ENCODE results near the gene SCGB1C2.
"Not testable (repeated sequence)": the region's sequence is repeated elsewhere in the genome, so short reads cannot be mapped to it uniquely, and the experiment has no call there.

Gene SCGB1C2

DNA sequence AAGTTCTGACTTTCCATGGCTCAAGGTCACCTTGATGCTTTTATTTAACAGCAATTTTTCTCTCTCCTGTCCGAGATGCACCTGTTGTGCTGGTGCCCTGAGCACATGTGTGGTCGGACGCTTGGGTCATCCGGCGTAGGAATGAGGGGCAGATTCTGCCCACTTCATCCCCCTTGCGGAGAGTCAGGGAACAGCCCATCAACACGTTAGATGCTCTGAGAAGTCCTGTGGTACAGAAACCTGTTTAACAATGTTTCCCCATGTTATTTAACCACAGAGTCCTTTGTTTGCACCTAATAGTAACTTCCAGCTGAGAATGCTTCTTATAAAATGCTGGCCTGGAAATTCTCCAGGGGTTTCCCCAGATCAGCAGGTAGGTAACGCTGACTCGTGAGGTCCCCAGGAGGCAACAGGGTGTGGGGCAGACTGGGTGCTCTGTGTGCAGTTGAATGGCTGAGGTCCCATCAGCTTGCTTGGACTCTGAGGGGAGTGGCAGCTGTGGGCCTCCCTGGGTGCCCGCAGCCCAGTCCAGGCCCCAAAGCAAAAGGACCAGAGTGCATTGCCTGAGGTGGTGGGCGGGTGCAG lies 26.2 kb downstream of the SCGB1C2 start:
- Histone ChIP-seq H3F3A (ENCODE audit: low read depth) (no peaks in the 10 kb centered on the region), H3K4me1 (ENCODE audit: insufficient read depth, low read length, poor library complexity, severe bottlenecking) (no peaks in the 10 kb centered on the region), H3K4me2 (ENCODE audit: low read depth, low read length, poor library complexity, severe bottlenecking) (no peak overlapping the region), H3K9ac (ENCODE audit: low read depth, low read length, poor library complexity, severe bottlenecking) (no peak overlapping the region), H3K79me2 (ENCODE audit: insufficient read depth, low read length) (no peaks in the 10 kb centered on the region), H3K27me3 (ENCODE audit: insufficient read depth, low read length, poor library complexity, severe bottlenecking) (no peaks in the 10 kb centered on the region), H3K4me3 (ENCODE audit: low read length, poor library complexity, severe bottlenecking) (no peak overlapping the region), H3K36me3 (ENCODE audit: insufficient read depth, low read length) (no peaks in the 10 kb centered on the region), H3K9me2 (replicated peaks; ENCODE audit: low read depth, low read length) (no peaks in the 10 kb centered on the region), H4K20me1 (ENCODE audit: insufficient read depth, low read length, poor library complexity, severe bottlenecking) (no peaks in the 10 kb centered on the region), H2AFZ (ENCODE audit: low read length) (no peak overlapping the region), H3K9me3 (ENCODE audit: insufficient read depth, low read depth, low read length) (peaks cover 4% of the 10 kb centered on the region; the same call in 1 of the 2 replicates)
- TF ChIP-seq, protein P1, sequence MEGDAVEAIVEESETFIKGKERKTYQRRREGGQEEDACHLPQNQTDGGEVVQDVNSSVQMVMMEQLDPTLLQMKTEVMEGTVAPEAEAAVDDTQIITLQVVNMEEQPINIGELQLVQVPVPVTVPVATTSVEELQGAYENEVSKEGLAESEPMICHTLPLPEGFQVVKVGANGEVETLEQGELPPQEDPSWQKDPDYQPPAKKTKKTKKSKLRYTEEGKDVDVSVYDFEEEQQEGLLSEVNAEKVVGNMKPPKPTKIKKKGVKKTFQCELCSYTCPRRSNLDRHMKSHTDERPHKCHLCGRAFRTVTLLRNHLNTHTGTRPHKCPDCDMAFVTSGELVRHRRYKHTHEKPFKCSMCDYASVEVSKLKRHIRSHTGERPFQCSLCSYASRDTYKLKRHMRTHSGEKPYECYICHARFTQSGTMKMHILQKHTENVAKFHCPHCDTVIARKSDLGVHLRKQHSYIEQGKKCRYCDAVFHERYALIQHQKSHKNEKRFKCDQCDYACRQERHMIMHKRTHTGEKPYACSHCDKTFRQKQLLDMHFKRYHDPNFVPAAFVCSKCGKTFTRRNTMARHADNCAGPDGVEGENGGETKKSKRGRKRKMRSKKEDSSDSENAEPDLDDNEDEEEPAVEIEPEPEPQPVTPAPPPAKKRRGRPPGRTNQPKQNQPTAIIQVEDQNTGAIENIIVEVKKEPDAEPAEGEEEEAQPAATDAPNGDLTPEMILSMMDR (conservative IDR thresholded peaks at IDR 0.05; ENCODE audit: low read length): no peak
- no peak for TF ChIP-seq EZH2phosphoT487 (IDR thresholded peaks at IDR 0.05; ENCODE audit: borderline replicate concordance)

DNA sequence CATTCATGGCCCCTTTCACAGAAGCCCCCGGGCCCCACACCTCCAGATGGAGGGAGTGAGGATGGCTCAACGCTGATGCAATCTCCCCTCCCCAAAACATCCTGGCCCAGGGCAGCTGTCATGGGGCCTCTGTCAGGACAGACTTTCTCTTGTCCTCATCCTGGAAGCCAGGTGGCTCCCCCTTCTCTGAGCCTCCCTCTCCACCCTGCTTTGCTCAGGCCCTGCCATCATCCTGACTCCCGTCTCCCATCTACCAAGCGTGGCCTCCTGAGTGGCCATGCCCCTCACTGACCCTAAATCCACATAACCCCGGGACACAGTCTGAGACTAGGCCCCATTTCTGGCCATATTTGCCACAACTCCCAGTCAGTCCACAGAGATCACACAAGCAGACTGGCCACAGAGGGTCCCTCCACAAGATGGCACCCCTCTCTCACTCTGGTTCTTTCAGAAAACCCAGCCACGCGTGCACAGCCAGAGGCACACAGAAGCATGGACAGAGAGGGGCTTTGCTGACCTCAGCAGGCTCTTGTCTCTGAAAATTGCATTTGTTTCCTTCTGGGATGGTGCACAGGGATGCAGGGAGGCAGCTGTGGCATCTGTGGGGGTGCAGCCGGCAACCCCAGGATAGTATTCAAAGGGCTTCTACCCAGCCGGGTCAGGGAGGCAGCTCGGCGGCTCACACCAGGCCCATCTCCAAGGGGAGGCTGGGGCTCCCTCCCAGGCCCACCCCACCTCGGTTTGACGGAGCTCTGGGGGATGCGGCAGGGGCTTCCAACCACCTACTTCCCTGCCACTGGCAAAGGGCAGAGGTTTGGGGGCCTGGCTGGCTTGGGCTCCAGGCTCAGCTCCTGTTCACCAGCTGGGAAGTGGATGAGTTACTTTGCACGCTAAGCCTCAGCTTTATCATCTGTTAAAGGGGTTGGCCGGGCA lies 27.2 kb downstream of the SCGB1C2 start:
- no peaks in the 10 kb centered on the region for H3K4me1 ChIP-seq (ENCODE audit: insufficient read depth, low read length, poor library complexity, severe bottlenecking)
- peaks cover 4% of the 10 kb centered on the region; the same call in 1 of the 2 replicates for H3K9me3 ChIP-seq (ENCODE audit: insufficient read depth, low read depth, low read length)
- H4K20me1 ChIP-seq (ENCODE audit: insufficient read depth, low read length, poor library complexity, severe bottlenecking): no peaks in the 10 kb centered on the region
- no peaks in the 10 kb centered on the region for H3K36me3 ChIP-seq (ENCODE audit: insufficient read depth, low read length)
- H3K27me3 ChIP-seq (ENCODE audit: insufficient read depth, low read length, poor library complexity, severe bottlenecking): no peaks in the 10 kb centered on the region
- no peaks in the 10 kb centered on the region for H3K79me2 ChIP-seq (ENCODE audit: insufficient read depth, low read length)
- TF ChIP-seq, protein P1 (conservative IDR thresholded peaks at IDR 0.05; ENCODE audit: low read length): peak; percentile 72
- no peak for TF ChIP-seq EZH2phosphoT487 (IDR thresholded peaks at IDR 0.05; ENCODE audit: borderline replicate concordance)
- no peak overlapping the region for H3K9ac ChIP-seq (ENCODE audit: low read depth, low read length, poor library complexity, severe bottlenecking)
- no peaks in the 10 kb centered on the region for H3K9me2 ChIP-seq (replicated peaks; ENCODE audit: low read depth, low read length)
- H3K4me3 ChIP-seq (ENCODE audit: low read length, poor library complexity, severe bottlenecking): no peak overlapping the region
- no peak overlapping the region for H2AFZ ChIP-seq (ENCODE audit: low read length)
- no peak overlapping the region for H3K4me2 ChIP-seq (ENCODE audit: low read depth, low read length, poor library complexity, severe bottlenecking)
- no peaks in the 10 kb centered on the region for H3F3A ChIP-seq (ENCODE audit: low read depth)

- Histone ChIP-seq H3K36me3 (ENCODE audit: insufficient read depth, low read length) (no peaks in the 10 kb centered on the region), H3K4me3 (ENCODE audit: low read length, poor library complexity, severe bottlenecking) (no peak overlapping the region), H2AFZ (ENCODE audit: low read length) (no peak overlapping the region), H3K9ac (ENCODE audit: low read depth, low read length, poor library complexity, severe bottlenecking) (no peak overlapping the region), H3K4me2 (ENCODE audit: low read depth, low read length, poor library complexity, severe bottlenecking) (no peak overlapping the region), H3K79me2 (ENCODE audit: insufficient read depth, low read length) (no peaks in the 10 kb centered on the region), H3K9me3 (ENCODE audit: insufficient read depth, low read depth, low read length) (peaks cover 3% of the 10 kb centered on the region; the same call in 1 of the 2 replicates), H3K4me1 (ENCODE audit: insufficient read depth, low read length, poor library complexity, severe bottlenecking) (no peaks in the 10 kb centered on the region), H3F3A (ENCODE audit: low read depth) (no peaks in the 10 kb centered on the region), H3K27me3 (ENCODE audit: insufficient read depth, low read length, poor library complexity, severe bottlenecking) (no peaks in the 10 kb centered on the region), H3K9me2 (replicated peaks; ENCODE audit: low read depth, low read length) (no peaks in the 10 kb centered on the region), H4K20me1 (ENCODE audit: insufficient read depth, low read length, poor library complexity, severe bottlenecking) (no peaks in the 10 kb centered on the region)
- TF ChIP-seq, protein P1 (conservative IDR thresholded peaks at IDR 0.05; ENCODE audit: low read length): no peak
- no peak for TF ChIP-seq EZH2phosphoT487 (IDR thresholded peaks at IDR 0.05; ENCODE audit: borderline replicate concordance)
Observed at GRCh38 chr17:165939-166338, 28.6 kb downstream of the SCGB1C2 start.

DNA sequence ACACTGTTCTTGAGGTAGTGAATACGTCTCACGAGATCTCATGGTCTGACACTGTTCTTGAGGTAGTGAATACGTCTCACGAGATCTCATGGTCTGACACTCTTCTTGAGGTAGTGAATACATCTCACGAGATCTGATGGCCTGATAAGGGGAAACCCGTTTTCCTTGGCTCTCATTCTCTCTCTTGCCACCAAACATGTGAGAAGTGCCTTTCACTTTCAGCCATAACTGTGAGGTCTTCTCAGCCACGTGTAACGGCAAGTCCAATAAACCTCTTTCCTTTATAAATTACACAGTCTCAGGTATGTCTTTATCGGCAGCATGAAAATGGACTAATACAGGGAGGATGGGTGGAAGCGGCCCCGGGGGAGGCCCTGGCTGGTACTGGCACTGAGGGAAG lies 31.2 kb downstream of the SCGB1C2 start:
- not testable (repeated sequence) for H3K4me3 ChIP-seq (ENCODE audit: low read length, poor library complexity, severe bottlenecking); H3K9ac ChIP-seq (ENCODE audit: low read depth, low read length, poor library complexity, severe bottlenecking); H3K4me1 ChIP-seq (ENCODE audit: insufficient read depth, low read length, poor library complexity, severe bottlenecking); H3K36me3 ChIP-seq (ENCODE audit: insufficient read depth, low read length); H3K4me2 ChIP-seq (ENCODE audit: low read depth, low read length, poor library complexity, severe bottlenecking); H3K27me3 ChIP-seq (ENCODE audit: insufficient read depth, low read length, poor library complexity, severe bottlenecking); H3F3A ChIP-seq (ENCODE audit: low read depth); H4K20me1 ChIP-seq (ENCODE audit: insufficient read depth, low read length, poor library complexity, severe bottlenecking); H2AFZ ChIP-seq (ENCODE audit: low read length); H3K9me2 ChIP-seq (replicated peaks; ENCODE audit: low read depth, low read length); H3K9me3 ChIP-seq (ENCODE audit: insufficient read depth, low read depth, low read length); H3K79me2 ChIP-seq (ENCODE audit: insufficient read depth, low read length)

Measured in Loucy (cell line).